GM19239 (cell line): ENCODE measurements around the gene MUC3A.
A peak's percentile ranks its signal among the peaks of the same experiment; 100 is the strongest.

ENCODE experiments used
- DNase-seq: peaks from one replicate; pipeline ENCODE4 v3.0.0; 2011; ENCODE audit warnings: low spot score; ENCODE audit not compliant: insufficient read length
- FAIRE-seq: peaks from 2 replicates; lab custom pipeline; 2011; peaks lifted over from hg19 to GRCh38; lab: Jason Lieb, UNC

Gene MUC3A

DNA sequence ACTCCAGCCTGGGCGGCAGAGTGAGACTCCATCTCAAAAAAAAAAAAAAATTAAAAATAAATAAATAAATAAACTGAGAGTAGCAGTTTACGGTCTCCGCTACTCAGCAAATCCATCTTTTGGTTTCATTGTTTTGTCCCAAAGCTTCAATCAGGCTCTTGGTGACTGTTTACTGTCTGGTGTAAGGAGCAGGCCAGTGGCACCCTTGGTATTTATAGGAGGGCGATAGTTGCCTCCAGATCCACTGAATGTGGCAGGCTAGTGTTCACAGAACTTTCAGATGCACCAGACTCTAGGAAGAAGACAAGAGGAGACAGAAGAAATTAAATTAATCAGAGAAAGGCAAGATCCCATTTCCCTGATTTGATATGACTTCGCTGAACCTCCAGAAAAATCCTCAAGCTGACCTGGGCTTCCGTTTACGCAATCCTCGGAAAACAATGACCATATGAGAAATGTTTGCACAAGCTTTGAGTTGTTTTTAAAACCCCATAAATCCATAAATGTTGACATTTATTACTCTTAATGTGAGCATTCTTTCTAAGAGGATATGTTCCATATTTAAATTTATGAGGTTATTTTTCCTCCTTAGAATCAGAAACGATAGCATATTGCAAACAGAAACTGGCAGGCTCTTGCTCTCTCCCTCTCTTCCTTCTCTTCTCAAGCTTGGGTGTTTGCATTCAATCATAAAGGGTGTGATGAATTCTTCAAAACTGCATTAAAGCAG lies 7.1 kb upstream of the MUC3A start:
- no peak for FAIRE-seq

DNA sequence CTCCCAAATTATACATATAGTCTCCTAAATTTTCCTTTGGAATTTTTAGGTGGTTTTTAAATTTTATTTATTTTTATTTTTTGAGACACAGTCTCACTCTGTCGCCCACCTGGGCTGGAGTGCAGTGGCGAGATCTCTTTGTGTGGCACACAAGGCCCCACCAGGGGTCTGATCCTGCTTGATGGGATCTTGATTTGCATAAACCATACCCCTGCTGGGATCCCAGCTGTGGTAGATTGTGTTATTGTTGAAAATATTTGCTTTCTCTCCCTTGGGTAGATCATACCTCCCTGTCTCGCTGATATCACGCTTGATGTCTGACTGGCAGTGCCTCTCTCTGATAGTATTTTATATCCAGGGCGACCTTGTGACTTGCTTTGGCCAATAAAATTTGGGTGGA lies 5.6 kb upstream of the MUC3A start:
- DNase-seq = no peak
- no peak for FAIRE-seq

More for the DNA sequence above, 7.1 kb upstream of the MUC3A start:
- no peak for DNase-seq

DNA sequence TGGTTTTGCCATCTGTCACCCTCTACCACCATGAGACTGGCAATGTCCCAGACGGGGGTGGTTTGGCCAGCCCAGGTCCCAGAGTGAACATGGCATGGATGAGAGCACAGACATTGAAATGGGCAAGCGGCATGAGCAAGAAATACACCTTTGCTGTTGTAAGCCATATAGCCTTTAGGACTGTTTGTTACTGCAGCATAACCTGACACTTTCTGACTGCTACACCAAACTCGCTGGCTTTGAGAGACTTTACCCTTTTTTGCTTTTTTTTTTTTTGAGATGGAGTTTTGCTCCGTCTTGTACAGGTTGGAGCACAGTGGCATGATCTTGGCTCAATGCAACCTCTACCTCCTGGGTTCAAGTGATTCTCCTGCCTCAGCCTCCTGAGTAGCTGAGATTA lies 5.2 kb upstream of the MUC3A start:
- DNase-seq (no peak), FAIRE-seq (no peak)

DNA sequence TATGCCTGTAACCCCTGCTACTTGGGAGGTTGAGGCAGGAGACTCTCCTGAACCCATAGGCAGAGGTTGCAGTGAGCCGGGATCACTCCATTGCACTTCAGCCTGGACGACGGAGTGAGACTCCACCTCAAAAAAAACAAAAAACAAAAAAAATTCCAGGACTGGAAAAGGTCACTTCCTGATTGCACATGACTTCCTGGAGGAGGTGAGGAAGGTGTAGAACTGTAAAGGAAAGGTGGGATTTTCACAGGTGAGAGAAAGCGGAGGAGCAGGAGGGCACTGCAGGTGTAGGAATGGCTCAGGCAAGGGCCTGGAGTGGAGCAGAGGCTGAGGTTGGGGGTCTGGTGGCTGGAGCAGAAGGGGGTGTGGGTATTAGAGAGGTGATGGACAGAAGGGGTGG lies 3.2 kb upstream of the MUC3A start:
- DNase-seq = no peak
- FAIRE-seq = no peak

DNA sequence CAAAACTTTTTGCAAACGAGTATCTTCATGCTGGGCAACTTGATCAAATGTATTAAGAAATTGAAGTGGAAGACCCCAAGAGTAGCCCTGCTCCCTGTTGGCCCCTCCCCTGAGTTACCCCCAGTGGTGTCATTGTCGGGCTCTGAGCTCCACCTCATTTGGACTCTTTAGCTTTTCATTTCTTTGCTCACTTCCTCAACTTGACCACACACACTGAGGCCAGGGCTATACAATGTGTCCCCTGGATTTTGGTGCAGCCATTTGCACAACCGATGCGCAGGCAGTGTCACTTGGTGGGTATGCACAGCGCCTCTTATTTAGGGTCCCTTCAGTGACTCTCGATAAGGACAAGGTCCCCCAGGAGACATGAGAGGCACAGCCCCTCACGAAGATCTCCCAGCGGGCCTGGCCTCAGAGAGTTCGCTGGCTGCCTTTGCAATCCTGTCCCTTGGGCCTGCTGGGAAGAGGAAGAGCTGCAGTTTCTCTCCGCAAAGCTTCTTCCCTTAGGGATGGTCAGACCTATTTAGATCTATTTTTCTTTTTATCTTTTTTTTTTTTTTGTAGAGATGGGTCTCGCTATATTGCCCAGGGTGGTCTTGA lies 2.5 kb upstream of the MUC3A start:
- DNase-seq (no peak), FAIRE-seq (no peak)

DNA sequence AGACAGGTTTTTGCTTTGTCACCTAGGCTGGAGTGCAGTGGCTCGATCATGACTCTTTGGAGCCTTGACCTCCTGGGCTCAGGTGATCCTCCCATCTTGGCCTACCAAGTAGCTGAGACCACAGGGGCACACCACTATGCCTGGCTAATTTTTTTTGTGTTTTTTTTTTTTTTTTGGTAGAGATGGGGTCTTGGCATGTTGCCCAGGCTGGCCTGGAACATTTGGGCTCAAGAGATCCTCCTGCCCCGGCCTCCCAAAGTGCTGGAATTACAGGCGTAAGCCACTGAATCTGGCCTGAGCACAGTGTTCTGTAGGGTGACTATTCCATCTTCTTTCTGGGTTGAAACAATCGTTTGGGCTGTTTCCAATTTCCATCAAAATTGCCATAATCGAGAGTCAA lies 1.5 kb upstream of the MUC3A start:
- DNase-seq (no peak), FAIRE-seq (no peak)

DNA sequence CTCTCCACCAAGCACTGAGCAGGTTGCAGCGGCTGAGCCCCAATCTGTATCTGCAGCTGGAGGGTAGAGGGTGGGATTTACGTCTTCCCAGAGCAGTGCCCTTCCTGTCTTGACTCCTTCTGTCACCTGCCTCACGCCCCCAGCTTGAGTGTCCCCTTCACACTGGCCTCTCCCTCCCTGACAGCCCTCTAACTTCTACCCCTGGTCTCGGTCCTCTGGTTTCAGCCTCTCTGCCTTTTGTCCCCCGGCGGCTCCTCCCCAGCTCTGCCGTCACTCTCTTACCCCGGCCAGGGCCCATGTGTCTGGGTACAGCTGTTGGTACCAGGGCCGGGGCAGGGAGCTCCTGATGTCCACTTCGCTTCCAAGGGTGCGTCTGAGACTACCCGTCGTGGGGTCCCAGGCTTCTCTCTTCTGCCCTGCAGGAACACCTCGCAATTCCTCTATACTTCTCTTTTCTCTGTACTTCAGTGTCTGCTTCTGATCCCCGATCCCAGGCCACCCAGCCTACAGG lies 654 bp downstream of the MUC3A start:
- no peak for FAIRE-seq
- DNase-seq = no peak

DNA sequence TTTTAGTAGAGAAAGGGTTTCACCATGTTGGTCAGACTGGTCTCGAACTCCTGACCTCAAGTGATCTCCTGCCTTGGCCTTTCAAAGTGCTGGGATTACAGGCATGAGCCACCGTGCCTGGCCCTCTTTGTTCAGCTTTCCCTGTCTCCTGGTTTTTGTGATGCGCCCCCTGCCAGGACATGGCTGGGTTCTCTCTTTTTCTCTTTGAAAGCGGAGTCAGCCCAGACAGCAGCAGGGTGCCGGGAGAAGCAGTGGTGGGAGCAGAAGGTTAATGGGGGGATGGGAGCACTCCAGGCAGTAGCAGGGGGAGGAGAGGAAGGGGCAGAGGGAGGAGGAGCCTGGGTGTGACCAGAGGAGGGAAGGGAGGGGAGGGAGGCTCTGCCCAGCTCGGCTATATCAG lies 1.8 kb downstream of the MUC3A start:
- FAIRE-seq (no peak), DNase-seq (no peak)

DNA sequence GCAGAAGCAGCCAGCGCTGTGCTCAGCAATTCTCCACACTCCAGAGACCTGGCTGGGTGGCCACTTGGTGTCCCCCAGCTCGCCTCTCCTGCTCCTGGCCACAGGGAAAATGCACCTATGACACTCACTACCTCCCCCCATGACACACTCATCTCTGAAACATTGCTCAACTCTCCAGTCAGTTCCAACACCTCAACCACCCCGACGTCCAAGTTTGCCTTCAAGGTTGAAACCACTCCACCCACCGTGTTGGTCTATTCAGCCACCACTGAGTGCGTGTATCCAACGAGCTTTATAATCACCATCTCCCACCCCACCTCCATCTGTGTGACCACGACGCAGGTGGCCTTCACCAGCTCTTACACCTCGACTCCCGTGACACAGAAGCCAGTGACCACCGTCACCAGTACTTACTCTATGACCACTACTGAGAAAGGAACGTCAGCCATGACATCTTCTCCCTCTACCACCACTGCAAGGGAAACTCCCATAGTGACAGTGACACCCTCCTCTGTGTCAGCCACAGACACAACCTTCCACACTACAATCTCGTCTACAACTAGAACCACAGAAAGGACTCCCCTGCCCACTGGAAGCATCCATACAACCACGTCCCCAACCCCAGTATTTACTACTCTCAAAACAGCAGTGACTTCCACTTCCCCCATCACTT lies 2.7 kb downstream of the MUC3A start:
- DNase-seq (no peak), FAIRE-seq (no peak)

DNA sequence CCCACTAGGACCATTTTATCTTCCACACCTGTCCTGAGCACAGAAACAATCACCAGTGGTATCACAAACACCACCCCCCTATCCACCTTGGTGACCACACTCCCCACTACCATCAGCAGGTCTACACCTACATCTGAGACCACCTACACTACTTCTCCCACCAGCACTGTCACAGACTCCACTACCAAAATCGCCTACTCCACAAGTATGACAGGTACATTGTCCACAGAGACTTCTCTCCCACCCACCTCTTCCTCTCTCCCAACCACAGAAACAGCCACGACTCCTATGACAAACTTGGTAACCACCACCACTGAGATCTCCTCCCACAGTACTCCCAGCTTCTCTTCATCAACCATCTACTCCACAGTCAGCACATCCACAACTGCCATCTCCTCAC lies 3.3 kb downstream of the MUC3A start:
- no peak for FAIRE-seq

DNA sequence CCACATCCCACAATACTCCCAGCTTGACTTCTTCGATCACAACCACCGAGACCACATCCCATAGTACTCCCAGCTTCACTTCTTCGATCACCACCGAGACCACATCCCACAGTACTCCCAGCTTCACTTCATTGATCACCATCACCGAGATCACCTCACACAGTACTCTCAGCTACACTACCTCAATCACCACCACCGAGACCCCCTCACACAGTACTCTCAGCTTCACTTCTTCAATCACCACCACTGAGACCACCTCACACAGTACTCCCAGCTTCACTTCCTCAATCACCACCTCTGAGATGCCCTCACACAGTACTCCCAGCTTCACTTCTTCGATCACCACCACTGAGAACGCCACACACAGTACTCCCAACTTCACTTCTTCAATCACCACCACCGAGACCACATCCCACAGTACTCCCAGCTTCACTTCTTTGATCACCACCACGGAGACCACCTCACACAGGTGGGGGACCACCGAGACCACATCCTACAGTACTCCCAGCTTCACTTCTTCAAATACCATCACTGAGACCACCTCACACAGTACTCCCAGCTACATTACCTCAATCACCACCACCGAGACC lies 8.6 kb downstream of the MUC3A start:
- no peak for DNase-seq
- FAIRE-seq = no peak

More for the DNA sequence above, 3.3 kb downstream of the MUC3A start:
- no peak for DNase-seq

DNA sequence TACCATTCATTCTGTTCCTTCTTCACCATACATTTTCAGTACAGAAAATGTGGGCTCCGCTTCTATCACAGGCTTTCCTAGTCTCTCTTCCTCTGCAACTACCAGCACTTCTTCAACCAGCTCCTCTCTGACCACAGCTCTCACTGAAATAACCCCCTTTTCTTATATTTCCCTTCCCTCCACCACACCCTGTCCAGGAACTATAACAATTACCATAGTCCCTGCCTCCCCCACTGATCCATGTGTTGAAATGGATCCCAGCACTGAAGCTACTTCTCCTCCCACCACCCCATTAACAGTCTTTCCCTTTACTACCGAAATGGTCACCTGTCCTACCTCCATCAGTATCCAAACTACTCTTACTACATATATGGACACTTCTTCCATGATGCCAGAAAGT lies 10.6 kb downstream of the MUC3A start:
- FAIRE-seq (no peak), DNase-seq (no peak)

DNA sequence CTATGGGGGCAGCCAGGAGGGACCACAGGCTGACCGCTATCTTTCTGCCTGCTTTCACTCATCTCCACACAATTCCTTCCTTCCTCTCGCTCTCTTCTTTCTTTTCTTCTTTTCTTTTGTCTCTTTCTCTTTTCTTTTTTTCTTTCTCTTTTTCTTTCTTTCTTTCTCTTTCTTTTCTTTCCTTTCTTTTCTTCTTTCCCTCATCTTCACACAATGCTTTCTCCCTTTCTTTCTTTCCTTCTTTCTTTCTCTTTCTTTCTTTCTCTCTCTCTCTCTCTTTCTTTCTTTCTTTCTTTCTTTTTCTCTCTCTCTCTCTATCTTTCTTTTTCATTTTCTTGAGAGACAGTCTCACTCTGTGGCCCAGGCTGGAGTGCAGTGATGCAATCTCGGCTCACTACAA lies 13.2 kb downstream of the MUC3A start:
- no peak for DNase-seq

DNA sequence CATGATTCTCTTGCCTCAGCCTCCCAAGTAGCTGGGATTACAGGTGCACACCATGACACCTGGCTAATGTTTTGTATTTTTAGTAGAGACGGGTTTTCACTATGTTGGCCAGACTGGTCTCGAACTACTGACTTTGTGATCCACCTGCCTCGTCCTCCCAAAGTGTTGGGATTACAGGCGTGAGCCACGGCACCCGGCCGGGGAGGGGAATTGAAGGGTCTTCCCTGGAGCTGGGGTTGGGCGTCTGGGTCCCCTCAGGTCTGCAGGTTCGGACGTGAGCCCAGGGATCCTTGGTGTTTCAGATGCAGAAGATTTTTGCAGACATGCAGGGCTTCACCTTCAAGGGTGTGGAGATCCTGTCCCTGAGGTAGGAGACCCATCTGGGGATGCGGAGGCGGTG lies 14.1 kb downstream of the MUC3A start:
- DNase-seq (no peak), FAIRE-seq (no peak)

More for the DNA sequence above, 13.2 kb downstream of the MUC3A start:
- FAIRE-seq = no peak

DNA sequence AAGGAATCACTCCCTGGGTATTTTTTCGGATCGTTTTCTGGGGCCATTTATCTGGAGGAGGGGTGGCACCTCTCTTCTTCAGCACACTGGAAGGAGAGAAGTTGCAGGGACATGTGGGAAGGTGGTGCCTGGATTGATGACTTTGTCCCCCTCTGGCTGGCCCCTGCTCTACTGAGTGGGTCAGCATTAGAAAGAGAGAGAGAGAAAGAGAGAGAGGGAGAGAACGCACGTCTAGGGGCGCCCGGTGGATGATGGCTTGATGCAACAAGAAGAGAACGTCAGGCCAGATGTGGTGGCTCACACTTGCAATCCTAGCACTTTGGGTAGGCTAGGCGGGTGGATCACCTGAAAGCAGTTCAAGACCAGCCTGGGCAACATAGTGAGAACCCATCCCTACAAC lies 14.5 kb downstream of the MUC3A start:
- FAIRE-seq (no peak), DNase-seq (no peak)

DNA sequence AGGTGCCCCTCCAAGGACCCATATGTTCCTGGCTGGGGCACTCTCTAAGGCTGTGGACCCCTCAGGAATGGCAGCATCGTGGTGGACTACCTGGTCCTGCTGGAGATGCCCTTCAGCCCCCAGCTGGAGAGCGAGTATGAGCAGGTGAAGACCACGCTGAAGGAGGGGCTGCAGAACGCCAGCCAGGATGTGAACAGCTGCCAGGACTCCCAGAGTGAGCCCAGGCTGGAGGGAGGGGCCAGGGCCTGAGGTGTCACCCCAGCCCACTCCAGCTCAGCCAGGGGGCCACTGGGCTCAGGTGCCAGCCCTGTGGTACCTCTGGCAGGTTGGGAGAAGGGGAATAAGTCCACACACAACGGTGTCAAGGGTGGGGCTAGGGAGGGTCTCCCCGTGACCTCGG lies 15.3 kb downstream of the MUC3A start:
- no peak for DNase-seq
- FAIRE-seq = no peak

DNA sequence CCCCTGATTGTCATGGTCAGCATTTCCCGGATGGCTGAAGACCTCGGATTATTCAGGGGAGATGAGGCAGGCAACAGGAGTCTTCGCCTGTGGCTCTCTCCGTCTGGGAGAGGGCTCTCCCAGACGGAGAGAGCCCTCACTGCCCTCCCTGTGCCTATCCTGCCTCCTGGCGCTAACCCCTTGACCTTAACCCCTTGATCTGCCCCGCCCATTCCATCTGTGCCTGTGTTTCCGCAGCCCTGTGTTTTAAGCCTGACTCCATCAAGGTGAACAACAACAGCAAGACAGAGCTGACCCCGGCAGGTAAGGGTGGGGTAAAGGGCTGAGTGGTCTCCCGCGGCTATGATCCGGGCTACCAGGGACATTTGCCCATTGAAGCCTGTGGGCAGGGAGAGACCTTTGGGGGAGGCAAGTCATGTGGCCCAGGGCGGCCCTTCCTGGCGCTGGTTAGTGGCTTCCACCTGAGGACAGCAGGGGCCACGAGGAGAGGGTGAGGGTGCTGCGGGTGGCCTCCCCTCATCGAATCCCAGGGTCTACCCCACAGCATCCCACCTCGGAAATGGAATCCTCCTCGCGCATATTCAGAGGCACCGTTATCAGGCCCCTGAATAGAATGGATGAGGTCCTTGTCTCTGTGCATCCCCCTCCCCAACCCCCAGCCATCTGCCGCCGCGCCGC lies 15.8 kb downstream of the MUC3A start:
- DNase-seq (no peak), FAIRE-seq (no peak)

DNA sequence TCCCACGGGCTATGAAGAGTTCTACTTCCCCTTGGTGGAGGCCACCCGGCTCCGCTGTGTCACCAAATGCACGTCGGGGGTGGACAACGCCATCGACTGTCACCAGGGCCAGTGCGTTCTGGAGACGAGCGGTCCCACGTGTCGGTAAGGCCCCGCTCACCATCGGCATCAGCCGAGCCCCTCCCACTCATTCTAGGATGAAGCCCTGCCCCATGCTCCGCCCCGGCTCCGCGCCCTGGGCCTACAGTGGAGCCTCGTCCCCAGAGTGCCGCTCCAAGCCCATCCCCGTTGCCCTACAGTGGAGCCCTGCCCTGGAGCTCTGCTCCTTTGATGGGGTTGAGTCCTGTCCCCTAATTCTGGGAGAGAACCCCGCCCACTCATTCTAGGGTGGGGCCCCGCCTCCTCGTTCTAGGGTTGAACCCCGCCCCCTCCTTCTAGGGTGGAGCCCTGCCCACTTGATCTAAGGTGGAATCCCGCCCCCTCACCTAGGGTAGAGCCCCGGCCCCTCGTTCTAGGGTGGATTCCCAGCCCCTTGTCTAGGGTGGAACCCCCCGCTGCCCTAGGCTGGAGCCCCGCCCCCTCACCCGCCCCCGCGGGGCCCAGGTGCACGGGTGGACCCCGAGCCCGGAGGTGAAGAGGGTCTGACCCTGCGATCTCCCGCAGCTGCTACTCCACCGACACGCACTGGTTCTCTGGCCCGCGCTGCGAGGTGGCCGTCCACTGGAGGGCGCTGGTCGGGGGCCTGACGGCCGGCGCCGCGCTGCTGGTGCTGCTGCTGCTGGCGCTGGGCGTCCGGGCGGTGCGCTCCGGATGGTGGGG lies 16.6 kb downstream of the MUC3A start:
- FAIRE-seq (no peak), DNase-seq (peak; percentile 94)

DNA sequence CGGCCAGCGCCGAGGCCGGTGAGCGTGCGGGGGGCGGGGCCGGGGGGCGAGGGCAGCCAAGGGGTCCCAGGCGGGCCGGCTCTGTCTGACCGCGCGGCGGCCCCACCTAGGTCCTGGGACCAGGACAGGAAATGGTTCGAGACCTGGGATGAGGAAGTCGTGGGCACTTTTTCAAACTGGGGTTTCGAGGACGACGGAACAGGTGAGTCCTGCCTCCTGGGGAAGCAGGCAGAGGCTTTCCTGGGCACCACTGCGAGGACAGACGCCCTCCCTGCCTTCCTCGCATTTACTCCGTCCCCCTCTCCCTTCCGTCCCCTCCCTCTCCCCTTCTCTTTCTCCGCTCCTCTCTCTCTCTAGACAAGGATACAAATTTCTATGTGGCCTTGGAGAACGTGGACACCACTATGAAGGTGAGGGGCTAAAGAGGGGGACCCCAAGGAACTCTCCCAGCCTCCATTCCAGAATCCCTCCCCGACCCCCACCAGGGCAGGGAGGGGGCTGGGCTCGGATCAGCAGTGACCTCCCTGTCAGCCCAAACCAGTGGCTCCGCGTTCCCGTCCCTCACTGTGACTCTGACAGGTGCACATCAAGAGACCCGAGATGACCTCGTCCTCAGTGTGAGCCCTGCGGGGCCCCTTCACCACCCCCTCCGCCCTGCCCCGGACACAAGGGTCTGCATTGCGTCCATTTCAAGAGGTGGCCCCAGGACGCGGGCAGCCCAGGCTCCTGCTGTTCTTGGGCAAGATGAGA lies 17.4 kb downstream of the MUC3A start:
- DNase-seq (no peak), FAIRE-seq (no peak)
